HUES64 (cell line): ENCODE data around the gene CLNK.

Experiments used
- H3K27ac ChIP-seq: 2 replicates; pipeline ENCODE4 v1.7.0; 2013; ENCODE audit warnings: low read depth, low read length, inconsistent platforms
- H3K27me3 ChIP-seq: 2 replicates; pipeline ENCODE4 v1.6.1; 2013; ENCODE audit warnings: mild to moderate bottlenecking, low read length; ENCODE audit not compliant: insufficient read depth
- H3K36me3 ChIP-seq: 2 replicates; pipeline ENCODE4 v1.6.1; 2013; ENCODE audit warnings: mild to moderate bottlenecking, low read length; ENCODE audit not compliant: insufficient read depth
- H3K4me1 ChIP-seq: 2 replicates; pipeline ENCODE4 v1.6.1; 2013; ENCODE audit warnings: mild to moderate bottlenecking, low read length, moderate library complexity; ENCODE audit not compliant: insufficient read depth
- H3K4me3 ChIP-seq: 2 replicates; pipeline ENCODE4 v1.5.1; 2013; ENCODE audit warnings: mild to moderate bottlenecking, low read length, moderate library complexity
- H3K9ac ChIP-seq: 2 replicates; pipeline ENCODE4 v1.6.1; 2013; ENCODE audit warnings: mild to moderate bottlenecking, low read depth, low read length
- H3K9me3 ChIP-seq: 2 replicates; pipeline ENCODE4 v1.6.1; 2013; ENCODE audit warnings: low read depth, low read length; ENCODE audit not compliant: insufficient read depth
- WGBS: fragments of 150-250, 120-280 bp; methylation state at CpG from one replicate; pipeline ENCODE4 v1.1.7; 2013; ENCODE audit warnings: missing lambda C conversion rate; 5-methylcytosine and 5-hydroxymethylcytosine counted together

CLNK gene

DNA sequence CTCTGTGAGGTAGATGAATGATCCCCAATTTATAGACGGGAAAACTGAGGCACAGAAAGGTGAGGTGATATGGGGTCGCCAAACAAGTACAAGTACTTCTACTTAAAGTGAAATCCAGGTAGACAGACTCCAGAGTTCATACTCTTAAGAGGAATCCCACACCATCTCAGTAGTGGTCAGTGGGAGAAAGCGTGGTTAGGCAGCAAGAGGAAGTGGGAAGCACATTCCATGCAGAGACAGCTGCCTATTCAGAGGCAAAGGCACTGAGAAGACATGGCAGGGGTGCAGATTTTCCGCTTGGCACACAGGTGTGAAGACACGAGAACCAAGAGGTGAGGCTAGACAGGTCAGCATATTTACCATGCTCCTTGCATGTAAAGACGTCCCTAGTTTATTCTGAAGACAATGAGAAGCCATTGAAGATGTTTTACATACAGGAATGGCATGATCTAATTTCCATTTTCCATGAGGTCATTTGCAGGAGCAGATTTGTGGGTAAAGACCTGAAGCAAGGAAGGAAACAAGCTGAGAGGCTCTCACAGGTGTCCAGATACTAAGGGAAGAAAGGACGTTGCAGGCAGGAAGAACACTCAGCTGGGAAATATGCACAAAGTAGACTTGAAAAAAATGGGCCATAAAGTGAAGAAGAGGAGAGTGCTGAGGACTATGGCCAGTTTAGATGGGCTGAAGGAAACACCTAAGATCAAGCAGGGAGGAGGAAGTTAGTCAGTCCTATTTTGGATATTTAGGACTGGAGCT is 17.3 kb upstream of the CLNK start:
- H3K27me3 ChIP-seq, result no peaks in the 10 kb centered on the region
- no peaks in the 10 kb centered on the region for H3K36me3 ChIP-seq
- H3K4me1 ChIP-seq, result no peaks in the 10 kb centered on the region
- H3K9ac ChIP-seq, result no peak overlapping the region
- WGBS, result 83% methylated on average over 6 of the region's 7 CpGs
- no peak overlapping the region for H3K4me3 ChIP-seq
- H3K27ac ChIP-seq, result no peak overlapping the region
- no peaks in the 10 kb centered on the region for H3K9me3 ChIP-seq

DNA sequence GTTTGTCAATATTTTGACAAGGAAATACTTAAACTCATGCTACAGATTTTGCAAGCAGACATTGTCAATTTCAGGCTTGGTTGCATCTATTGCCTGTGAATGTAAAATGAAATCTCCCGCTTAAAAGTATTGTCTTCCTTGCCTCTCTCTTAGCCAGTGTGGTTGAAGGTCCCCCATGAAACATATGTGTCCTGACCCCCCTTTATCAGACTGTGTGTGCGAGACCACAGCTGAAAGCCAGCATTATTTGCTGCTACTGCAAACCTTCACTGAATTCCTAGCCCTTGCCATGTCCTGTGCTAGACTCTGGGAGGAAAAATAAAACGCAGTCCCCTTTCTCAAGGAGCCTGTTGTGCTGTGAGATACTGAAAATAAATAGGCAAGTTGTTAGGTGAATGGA is 16.6 kb upstream of the CLNK start:
- H3K9ac ChIP-seq, result no peak overlapping the region
- H3K4me1 ChIP-seq, result no peaks in the 10 kb centered on the region
- H3K9me3 ChIP-seq, result no peaks in the 10 kb centered on the region
- no peaks in the 10 kb centered on the region for H3K36me3 ChIP-seq
- H3K27ac ChIP-seq, result no peak overlapping the region
- WGBS, result 91% methylated on average over 3 of the region's 3 CpGs
- H3K27me3 ChIP-seq, result no peaks in the 10 kb centered on the region
- H3K4me3 ChIP-seq, result no peak overlapping the region

DNA sequence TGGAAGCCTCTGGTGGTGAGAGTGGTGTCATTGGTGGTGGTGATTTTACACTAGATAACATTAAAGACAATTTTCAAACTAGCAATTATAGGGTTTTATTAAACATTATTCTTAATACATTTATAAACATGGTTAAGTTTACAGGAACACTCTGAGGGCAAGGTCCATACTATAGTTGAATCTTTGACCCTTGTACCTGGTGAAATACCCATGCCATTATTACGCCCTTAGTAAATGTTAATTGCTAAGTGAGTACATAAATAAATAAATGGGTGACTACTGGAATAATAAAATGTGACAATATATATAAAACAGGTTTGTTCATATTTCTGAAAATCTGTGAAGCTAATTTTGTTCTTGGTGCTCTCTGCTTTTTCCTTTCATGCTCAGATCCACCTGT is 13.6 kb upstream of the CLNK start:
- H3K9ac ChIP-seq, result no peak overlapping the region
- no peak overlapping the region for H3K27ac ChIP-seq
- H3K36me3 ChIP-seq, result no peaks in the 10 kb centered on the region
- no peaks in the 10 kb centered on the region for H3K4me1 ChIP-seq
- no peaks in the 10 kb centered on the region for H3K27me3 ChIP-seq
- H3K9me3 ChIP-seq, result no peaks in the 10 kb centered on the region
- no CpG with 5 or more reads among the region's 1 CpG for whole genome bisulfite sequencing
- H3K4me3 ChIP-seq, result no peak overlapping the region

DNA sequence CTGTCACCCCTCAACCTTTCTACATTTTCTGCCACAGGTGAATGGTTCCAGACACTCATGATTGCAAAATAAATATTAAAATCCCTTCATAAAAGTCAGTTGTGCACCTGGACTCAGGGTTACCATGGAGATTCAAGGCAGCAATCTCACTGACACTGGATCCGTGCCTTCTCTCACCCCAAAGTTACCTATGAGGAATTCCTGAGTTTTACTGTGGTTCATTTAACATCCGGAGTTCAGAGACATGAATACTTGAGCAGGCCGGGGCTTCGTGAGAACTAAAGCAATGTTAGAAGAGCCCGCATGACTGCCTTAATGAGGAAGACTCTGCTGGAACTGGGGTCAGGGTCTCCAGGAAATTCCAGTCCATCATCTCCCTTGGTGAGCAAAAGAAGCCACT is 12.5 kb upstream of the CLNK start:
- H3K27me3 ChIP-seq, result no peaks in the 10 kb centered on the region
- no peaks in the 10 kb centered on the region for H3K9me3 ChIP-seq
- H3K4me3 ChIP-seq, result no peak overlapping the region
- H3K27ac ChIP-seq, result no peak overlapping the region
- WGBS, result 98% methylated on average over 5 of the region's 5 CpGs
- no peaks in the 10 kb centered on the region for H3K4me1 ChIP-seq
- H3K36me3 ChIP-seq, result no peaks in the 10 kb centered on the region
- no peak overlapping the region for H3K9ac ChIP-seq

DNA sequence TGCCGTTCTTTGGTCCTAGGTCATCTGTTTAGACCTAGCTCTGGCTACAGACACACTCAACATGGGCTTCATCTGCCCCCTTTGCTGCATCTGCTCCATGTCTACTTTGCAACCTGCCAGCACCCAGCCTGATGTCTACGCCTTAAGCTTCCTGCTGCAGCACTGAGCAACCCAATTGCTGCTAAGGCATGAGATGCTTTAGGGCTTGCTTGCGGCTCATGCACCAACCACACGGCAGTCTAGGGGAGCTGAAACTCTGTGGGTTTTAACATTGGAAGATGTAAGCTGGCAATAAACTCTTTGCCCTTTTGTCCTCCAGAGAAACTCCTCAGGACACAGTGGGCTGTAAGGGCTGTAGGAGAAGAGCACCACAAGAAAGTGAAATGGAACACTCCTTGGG is 11.7 kb upstream of the CLNK start:
- H3K27ac ChIP-seq, result no peak overlapping the region
- H3K9me3 ChIP-seq, result no peaks in the 10 kb centered on the region
- H3K27me3 ChIP-seq, result no peaks in the 10 kb centered on the region
- no peak overlapping the region for H3K4me3 ChIP-seq
- H3K4me1 ChIP-seq, result no peaks in the 10 kb centered on the region
- H3K9ac ChIP-seq, result no peak overlapping the region
- no peaks in the 10 kb centered on the region for H3K36me3 ChIP-seq
- 96% methylated on average over 4 of the region's 4 CpGs for WGBS

DNA sequence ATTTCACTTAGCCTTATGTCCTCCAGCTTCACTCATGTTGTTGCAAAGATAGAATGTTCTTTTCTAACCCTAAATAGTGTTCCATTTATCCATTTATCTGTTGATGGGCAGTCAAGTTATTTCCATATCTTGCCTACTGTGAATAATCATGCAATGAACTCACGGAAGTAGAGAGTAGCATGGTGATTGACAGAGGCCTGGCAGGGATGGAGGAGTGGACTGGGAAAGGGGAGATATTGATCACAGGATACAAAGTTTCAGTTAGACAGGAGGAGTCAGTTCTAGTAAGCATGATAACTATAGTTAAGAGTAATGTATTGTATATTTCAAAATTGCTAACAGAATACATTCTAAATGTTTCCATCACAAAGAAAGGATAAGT is 10.3 kb upstream of the CLNK start:
- H3K36me3 ChIP-seq, result no peaks in the 10 kb centered on the region
- H3K4me3 ChIP-seq, result no peak overlapping the region
- H3K4me1 ChIP-seq, result no peaks in the 10 kb centered on the region
- no peaks in the 10 kb centered on the region for H3K27me3 ChIP-seq
- 98% methylated on average over 1 of the region's 1 CpG for WGBS
- H3K27ac ChIP-seq, result no peak overlapping the region
- H3K9ac ChIP-seq, result no peak overlapping the region
- H3K9me3 ChIP-seq, result no peaks in the 10 kb centered on the region

DNA sequence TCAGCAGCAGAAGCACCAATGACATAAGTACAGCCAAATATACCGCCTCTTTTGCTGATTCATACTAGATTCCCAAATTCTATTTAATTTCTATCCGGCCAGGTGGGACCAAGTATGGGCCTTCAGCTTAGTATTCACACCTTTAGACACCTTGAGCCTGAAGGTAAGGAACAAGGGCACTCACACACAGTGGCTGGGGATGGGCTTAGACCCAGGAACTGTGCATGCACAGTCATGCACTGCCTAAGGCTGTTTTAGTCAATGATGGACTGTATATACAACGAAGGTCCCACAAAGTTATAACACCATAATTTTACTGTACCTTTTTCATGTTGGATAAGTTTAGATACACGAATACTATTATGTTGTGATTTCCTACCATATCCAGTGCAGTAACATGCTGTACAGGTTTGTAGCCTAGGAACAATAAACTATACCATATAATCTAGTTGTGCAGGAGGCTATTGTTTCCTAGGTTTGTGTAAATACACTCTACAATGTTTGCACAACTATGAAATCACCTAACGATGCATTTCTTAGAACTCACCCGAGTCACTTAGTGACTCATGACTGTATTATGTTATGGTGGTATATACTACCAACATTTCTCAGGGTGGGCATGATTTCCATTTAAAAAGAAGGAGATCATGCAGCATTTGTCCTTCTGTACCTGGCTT is 9.7 kb upstream of the CLNK start:
- Histone ChIP-seq H3K4me1 (no peaks in the 10 kb centered on the region), H3K27ac (no peak overlapping the region), H3K27me3 (no peaks in the 10 kb centered on the region), H3K9ac (no peak overlapping the region), H3K36me3 (no peaks in the 10 kb centered on the region), H3K9me3 (no peaks in the 10 kb centered on the region), H3K4me3 (no peak overlapping the region)
- WGBS, result 92% methylated on average over 2 of the region's 6 CpGs

DNA sequence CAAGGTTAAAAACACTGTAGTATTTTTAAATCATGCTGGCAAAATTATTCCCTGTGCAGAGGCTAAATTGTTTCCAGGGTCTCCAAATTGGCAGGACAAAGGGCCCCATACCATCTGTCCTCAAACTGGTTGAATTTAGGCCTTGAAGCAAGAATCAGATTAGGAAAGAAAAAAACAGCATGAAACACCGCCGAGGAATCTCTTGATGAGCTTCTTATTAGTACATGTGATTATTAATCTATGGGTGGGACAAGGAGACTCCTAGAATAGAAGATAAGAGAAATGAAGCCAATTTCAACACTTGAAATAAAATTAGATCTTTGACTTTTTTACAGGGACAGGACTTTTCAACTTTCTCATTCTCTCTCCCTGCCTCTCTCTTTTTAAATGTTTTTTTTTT is 7.1 kb upstream of the CLNK start:
- Histone ChIP-seq H3K9me3 (no peaks in the 10 kb centered on the region), H3K27me3 (no peaks in the 10 kb centered on the region), H3K4me3 (no peak overlapping the region), H3K36me3 (no peaks in the 10 kb centered on the region), H3K27ac (no peak overlapping the region), H3K4me1 (peaks cover 7% of the 10 kb centered on the region; the same call in 1 of the 2 replicates), H3K9ac (no peak overlapping the region)
- WGBS, result 94% methylated on average over 2 of the region's 2 CpGs

DNA sequence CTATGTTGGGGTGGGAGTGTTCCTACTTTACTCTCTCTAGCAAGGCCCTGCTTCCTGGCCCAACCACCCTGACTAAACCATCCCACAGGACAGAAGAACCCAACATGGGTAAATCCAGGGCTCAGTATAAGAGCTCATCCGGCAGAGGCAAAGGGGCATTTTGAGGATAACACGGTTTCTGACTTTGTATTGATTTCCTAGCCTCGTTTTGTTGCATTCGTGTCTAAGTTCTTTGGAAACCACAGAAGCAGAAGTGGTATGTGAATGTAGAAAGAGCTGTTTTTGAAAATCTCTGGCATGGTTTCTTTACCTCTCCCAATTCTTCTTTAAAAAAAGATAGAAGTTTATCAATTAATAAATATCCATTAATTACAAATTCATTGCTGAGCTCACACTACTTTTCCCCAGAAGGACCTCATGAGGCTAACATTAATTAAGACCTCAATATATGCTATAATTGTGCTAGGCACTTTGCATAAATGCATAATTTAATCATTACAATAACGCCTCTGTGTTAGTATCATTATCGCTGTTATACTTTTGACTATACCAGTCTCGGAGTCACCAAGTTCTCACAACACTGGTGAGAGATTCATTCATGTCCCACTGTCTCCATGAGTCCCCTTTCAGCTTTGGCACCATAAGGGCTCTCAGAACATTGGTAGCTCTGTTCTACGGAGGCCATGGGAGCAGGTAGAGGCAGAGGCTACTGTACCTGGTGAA is 5.8 kb upstream of the CLNK start:
- Histone ChIP-seq H3K4me1 (peaks cover 7% of the 10 kb centered on the region; the same call in 1 of the 2 replicates), H3K36me3 (no peaks in the 10 kb centered on the region), H3K27ac (no peak overlapping the region), H3K4me3 (no peak overlapping the region), H3K27me3 (no peaks in the 10 kb centered on the region), H3K9me3 (no peaks in the 10 kb centered on the region), H3K9ac (no peak overlapping the region)
- WGBS, result 96% methylated on average over 8 of the region's 8 CpGs

DNA sequence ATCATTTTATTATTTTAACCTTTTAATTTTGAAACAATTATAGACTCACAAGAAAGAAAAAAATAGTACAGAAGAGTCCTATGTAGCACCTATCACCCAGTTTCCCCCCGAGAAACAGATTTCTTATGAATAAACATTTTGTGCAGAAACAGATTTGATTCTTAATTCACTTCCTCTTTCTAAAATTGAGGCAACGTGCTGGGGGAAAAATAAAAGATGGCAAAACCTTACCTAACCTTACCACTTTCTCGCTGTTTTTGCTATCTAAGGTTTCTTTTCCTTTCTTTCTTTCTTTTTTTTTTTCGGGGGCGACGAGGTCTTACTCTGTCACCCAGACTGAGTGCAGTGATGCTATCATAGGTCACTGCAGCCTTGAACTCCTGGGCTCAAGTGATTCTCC is 4.3 kb upstream of the CLNK start:
- Histone ChIP-seq H3K9ac (no peak overlapping the region), H3K27me3 (no peaks in the 10 kb centered on the region), H3K36me3 (no peaks in the 10 kb centered on the region), H3K9me3 (no peaks in the 10 kb centered on the region), H3K4me3 (no peak overlapping the region), H3K4me1 (peaks cover 7% of the 10 kb centered on the region; the same call in 1 of the 2 replicates), H3K27ac (no peak overlapping the region)
- 85% methylated on average over 5 of the region's 6 CpGs for WGBS

DNA sequence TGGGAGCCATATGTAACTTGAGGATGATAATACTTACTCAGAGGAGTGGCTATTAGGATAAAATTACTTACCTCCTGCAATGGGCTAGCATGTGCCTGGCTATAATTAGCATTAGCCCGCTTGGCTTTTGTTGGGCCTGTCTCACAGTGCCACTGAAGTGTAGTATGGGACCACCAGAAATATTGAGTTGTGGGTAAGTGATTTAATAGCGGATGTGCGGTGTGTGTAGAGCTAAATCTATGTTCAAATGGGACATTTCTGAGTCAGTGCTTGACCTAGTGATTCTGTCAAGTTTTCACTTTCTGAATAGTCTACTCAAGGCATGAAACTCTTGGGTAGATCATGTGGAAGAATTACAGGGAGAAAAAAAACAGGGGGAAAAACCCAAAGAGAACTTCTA is 3.5 kb upstream of the CLNK start:
- Histone ChIP-seq H3K4me3 (no peak overlapping the region), H3K9ac (no peak overlapping the region), H3K27ac (no peak overlapping the region), H3K9me3 (no peaks in the 10 kb centered on the region), H3K36me3 (no peaks in the 10 kb centered on the region), H3K27me3 (no peaks in the 10 kb centered on the region), H3K4me1 (peaks cover 7% of the 10 kb centered on the region; the same call in 1 of the 2 replicates)
- 96% methylated on average over 3 of the region's 3 CpGs for WGBS
